ENCODE results near the gene PPM1L.

Gene PPM1L

DNA sequence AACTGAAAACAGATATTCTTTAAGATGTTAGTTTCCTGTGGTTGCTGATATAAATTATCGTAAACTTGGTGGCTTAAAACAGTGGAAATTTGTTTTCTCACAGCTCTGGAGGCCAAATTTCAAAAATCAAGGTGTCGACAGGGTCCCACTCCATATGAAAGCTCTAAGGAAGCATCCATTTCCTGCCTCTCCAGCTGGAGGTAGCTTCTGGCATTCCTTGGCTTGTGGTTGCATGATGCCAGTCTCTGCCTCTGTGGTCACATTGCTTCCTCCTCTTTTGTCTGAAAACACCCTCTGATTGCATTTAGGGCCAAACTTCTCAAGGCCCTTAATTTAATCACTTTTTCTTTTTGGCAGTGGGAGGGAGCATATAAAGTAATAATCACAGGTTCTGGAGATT lies 96.8 kb downstream of the PPM1L start:
- DNase-seq (ENCODE audit: low read depth in 2 of 2) = no peak

- no peak for DNase-seq (ENCODE audit: low read depth in 2 of 2)
Observed at GRCh38 chr3:160856450-160856849, 100.4 kb downstream of the PPM1L start.

GRCh38 chr3:160857476-160858119 lies 101.6 kb downstream of the PPM1L start:
- no peak for DNase-seq (ENCODE audit: low read depth in 2 of 2)

DNA sequence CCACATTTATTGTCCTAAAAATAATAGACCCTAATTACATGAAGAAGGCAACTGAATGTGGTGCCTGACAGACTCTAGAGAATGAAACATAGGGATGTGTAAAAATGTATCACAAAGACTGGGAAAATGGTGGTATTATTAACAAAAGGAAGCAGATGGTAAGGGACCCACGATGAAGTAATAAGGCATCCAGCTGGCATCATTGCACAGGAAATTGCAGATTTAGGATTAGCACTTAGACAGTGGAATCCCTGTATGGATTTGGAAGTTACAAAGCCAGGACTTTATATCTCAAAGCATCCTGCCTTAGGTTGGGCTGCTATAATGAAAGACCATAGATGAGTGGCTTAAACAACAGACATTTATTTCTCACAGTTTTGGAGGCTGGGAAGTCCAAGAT lies 104.3 kb downstream of the PPM1L start:
- DNase-seq (ENCODE audit: low read depth in 2 of 2) = no peak

- no peak for DNase-seq (ENCODE audit: low read depth in 2 of 2)
Observed at GRCh38 chr3:160869825-160870224, 113.8 kb downstream of the PPM1L start.

GRCh38 chr3:160870327-160870726 lies 114.3 kb downstream of the PPM1L start:
- DNase-seq (ENCODE audit: low read depth in 2 of 2) = no peak

DNA sequence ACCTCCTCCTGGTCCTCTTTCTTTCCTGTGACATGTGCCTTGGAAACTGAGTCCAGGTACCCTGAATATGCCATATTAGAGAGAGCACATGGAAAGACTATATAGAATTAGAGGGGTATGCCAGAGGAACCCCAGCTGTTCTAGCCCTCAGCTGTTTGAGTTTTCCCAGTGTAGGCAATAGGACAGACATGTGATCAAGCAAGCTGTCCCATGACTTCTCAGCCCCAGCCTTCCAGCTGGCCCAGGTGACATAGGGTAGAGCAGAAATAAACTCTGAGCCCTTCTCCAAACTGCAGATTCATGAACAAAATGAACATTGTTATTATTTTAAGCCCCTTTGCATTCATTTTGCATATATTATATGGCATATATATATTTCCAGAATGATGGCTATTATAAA lies 118.7 kb downstream of the PPM1L start:
- DNase-seq (ENCODE audit: low read depth in 2 of 2) = no peak

DNA sequence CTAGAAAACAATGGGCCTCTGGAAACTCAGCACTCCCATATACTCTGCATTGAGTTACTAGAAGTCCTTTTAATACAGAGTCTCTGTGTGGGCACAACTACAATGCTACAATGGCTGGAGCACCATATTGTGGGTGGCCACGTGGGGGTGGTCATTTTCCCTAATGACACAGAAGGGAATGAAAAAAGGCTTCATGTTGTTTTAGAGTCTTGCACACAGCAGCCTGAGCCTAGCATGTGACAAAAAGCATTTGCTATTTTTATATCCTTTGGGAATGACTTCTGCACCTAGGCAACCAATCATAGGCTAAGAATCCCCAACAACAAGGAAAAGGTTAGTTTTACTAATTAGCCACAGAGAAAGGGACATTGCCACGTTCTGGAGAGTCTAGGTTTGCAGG lies 120.6 kb downstream of the PPM1L start:
- DNase-seq (ENCODE audit: low read depth in 2 of 2) = no peak

DNA sequence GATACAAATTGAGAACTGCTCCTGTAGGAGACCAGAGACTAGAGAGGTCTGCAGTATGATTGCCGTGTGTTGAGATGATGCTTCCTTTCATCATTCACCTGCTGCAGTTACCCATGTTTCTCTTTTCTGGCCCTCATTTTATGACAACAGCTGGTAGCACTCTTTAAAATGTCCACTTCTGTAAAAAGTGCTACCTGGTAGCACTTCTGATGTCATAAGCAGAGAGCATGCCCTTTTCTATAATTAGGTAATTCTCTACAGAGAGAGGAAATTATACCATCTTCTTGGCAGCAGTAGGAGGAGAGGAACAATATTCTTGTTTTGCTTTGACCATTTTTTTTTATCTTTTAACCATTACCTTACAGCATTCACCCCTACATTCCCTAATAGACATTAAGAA lies 123.8 kb downstream of the PPM1L start:
- DNase-seq (ENCODE audit: low read depth in 2 of 2) = no peak

- no peak for DNase-seq (ENCODE audit: low read depth in 2 of 2)
Observed at GRCh38 chr3:160883373-160883772, 127.3 kb downstream of the PPM1L start.

- no peak for DNase-seq (ENCODE audit: low read depth in 2 of 2)
Observed at GRCh38 chr3:160885791-160886286, 129.8 kb downstream of the PPM1L start.

- no peak for DNase-seq (ENCODE audit: low read depth in 2 of 2)
Observed at GRCh38 chr3:160886421-160886820, 130.4 kb downstream of the PPM1L start.

DNA sequence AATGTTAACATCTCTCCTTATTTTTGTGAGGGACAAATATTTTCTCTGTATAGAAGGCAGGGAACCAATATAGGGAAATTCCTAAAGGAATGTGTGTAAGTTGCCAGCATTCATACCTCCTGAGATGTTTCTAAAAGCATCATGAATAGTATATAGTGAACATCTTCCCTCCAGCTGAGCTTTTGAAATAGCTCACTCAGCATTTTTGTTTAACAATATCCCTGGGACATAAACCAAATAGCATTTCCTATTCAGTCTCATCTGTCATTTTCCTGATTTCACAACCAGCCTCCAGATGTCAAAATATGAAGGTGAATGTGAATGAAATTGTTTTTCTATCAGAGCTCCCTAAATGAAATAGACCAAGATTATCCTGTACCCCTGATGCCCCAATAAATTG lies 137.2 kb downstream of the PPM1L start:
- DNase-seq (ENCODE audit: low read depth in 2 of 2) = no peak

DNA sequence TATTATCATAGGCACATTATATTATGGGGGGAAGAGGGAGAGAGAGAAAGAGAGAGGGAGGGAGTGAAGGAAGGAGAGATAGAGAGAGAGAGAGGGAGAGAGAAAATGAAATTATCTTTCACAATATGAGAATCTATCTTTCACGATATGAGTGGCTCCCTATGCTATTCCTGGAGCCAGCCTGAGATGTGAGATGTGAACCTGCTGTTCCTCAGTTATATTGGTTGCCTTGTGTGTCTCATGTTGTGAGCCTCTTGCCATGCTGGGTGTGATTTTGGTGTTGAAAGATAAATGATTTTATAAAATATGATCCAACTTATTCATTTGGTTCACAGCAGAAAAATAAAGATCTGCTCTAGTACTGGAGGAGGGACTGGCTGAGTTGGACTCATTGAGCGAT lies 148.7 kb downstream of the PPM1L start:
- DNase-seq (ENCODE audit: low read depth in 2 of 2) = no peak

GRCh38 chr3:160906646-160907045 lies 150.6 kb downstream of the PPM1L start:
- no peak for DNase-seq (ENCODE audit: low read depth in 2 of 2)

DNA sequence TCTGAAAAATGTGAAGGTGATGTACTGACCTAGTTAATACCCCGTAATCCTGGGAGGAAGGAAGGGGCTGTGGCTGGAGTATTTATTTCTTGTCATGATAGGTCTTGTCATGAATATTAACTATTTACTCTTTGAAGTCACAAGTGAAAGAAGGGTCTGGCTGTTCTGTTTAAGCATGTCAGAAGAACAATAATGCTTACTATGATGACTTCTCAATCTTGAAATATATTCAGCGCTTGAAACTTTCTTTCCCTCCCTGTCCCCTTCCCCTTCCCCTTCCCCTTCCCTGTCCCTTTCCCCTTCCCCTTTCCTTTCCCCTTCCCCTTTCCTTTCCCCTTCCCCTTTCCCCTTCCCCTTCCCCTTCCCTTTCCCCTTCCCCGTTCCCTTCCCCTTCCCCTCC lies 153.9 kb downstream of the PPM1L start:
- DNase-seq (ENCODE audit: low read depth in 2 of 2) = no peak

- no peak for DNase-seq (ENCODE audit: low read depth in 2 of 2)
Observed at GRCh38 chr3:160911411-160911810, 155.4 kb downstream of the PPM1L start.

DNA sequence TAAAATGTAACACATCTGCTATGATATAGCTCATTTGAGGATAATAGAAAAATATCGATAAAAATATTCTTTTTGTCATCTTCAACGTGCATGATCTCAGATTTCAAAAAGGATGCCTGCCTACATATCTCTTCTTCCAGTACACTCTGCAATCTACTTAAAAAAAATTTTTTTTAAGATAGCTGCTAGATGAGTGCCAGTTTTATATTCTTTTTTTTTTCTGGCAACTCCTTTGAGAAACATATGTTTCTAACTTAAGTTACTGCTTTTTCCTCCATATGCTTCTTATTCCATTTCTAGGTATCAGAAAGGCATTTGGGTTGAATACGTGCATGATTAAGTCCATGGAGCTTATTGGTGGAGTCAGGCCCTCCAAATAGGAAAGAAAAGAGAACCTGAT lies 160.4 kb downstream of the PPM1L start:
- no peak for DNase-seq (ENCODE audit: low read depth in 2 of 2)

DNA sequence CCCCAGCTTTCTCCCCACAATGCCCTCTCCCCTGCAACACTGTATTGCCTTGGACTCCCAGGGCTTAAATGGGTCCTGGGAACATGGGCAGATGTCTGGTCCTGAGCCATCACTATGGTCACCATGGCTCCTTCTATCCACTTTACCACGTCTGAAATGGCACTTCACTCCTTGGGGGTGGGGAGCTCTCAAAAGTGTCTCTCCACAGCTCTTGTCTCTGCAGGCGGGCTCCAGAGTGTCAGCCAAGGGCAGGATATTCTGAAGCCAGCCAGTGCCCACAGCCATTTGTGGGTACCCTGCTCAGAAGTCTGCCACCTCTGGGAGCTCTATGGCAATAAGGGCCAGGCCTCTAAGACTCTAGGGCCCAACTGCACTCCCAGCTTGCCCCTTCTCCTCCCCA lies 163.9 kb downstream of the PPM1L start:
- no peak for DNase-seq (ENCODE audit: low read depth in 2 of 2)

DNA sequence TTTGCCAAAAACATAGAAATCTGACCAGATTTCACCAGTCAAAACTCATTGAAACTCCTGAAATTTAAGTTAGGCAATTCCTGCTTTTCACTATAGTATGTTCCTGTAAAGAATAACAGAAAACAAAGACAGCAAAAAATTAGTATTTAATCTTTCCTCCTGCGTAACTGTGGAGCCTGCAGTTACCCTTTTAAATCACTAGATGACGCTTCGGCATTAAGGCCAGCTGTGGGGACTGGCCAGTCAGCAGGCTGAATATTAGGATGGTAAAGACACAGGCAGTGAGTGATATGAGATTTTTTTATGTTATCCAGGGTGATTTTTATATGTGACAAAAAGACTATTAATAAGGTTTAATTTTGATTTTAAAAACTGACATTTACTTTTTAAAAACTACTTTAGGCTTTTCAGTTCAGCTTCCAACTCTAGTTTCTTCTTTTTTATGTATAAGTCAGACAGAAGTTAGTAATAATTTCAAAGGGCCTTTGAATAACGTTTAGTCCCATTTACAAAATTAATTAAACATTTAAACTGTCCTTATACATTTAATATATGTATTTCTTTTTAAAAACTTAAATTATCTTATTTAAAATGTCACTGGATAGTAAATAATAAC lies 165.1 kb downstream of the PPM1L start:
- DNase-seq (ENCODE audit: low read depth in 2 of 2) = no peak

GRCh38 chr3:160924776-160925175 lies 168.7 kb downstream of the PPM1L start:
- no peak for DNase-seq (ENCODE audit: low read depth in 2 of 2)

GRCh38 chr3:160927620-160928019 lies 171.6 kb downstream of the PPM1L start:
- no peak for DNase-seq (ENCODE audit: low read depth in 2 of 2)

- no peak for DNase-seq (ENCODE audit: low read depth in 2 of 2)
Observed at GRCh38 chr3:160928183-160928726, 172.2 kb downstream of the PPM1L start.

GRCh38 chr3:160929595-160929994 lies 173.6 kb downstream of the PPM1L start:
- no peak for DNase-seq (ENCODE audit: low read depth in 2 of 2)

Measured in stimulated activated CD4-positive, alpha-beta T cell treated with anti-CD3 and anti-CD28 coated beads, Interleukin-15, amount 100 ng/mL, for 48 hours (primary cell).